ENCODE data around the gene SPATA13. TPM values are rescaled to one million over a fixed set of nuclear protein-coding genes. Genes with fewer than 3 reads are reported as not detected.
A peak's percentile ranks its signal among the peaks of the same experiment; 100 is the strongest.

The SPATA13 gene
- total and polyA plus RNA-seq, 4 donors = 29.7 to 41.3 (median 31.8) TPM

- Histone ChIP-seq H3K9me3 (ENCODE audit: control insufficient read depth, insufficient read depth, low read length) (no peaks in the 10 kb centered on the region), H3K4me3 (ENCODE audit: low read depth, low read length) (no peak overlapping the region), H3K4me1 (ENCODE audit: control insufficient read depth, insufficient read depth, low read length) (peaks cover 5% of the 10 kb centered on the region), H3K36me3 (ENCODE audit: control insufficient read depth, insufficient read depth, low read length) (no peaks in the 10 kb centered on the region), H3K27ac (ENCODE audit: low read depth, low read length) (no peak overlapping the region), H3K27me3 (ENCODE audit: control insufficient read depth, insufficient read depth, low read length) (no peaks in the 10 kb centered on the region)
- 87% methylated on average over 7 of the region's 8 CpGs for whole genome bisulfite sequencing (ENCODE audit: insufficient coverage)
- DNase-seq (ENCODE audit: low read depth in 4 of 6, low spot score in 6 of 6) = no peak
Observed at GRCh38 chr13:24264976-24265375, 104.5 kb downstream of the SPATA13 start.

- Histone ChIP-seq H3K4me1 (ENCODE audit: control insufficient read depth, insufficient read depth, low read length) (peaks cover 6% of the 10 kb centered on the region), H3K36me3 (ENCODE audit: control insufficient read depth, insufficient read depth, low read length) (no peaks in the 10 kb centered on the region), H3K27me3 (ENCODE audit: control insufficient read depth, insufficient read depth, low read length) (no peaks in the 10 kb centered on the region), H3K27ac (ENCODE audit: low read depth, low read length) (no peak overlapping the region), H3K9me3 (ENCODE audit: control insufficient read depth, insufficient read depth, low read length) (no peaks in the 10 kb centered on the region), H3K4me3 (ENCODE audit: low read depth, low read length) (no peak overlapping the region)
- DNase-seq (ENCODE audit: low read depth in 4 of 6, low spot score in 6 of 6) = no peak
- 100% methylated on average over 2 of the region's 3 CpGs for WGBS (ENCODE audit: insufficient coverage)
Observed at GRCh38 chr13:24265453-24265852, 104.9 kb downstream of the SPATA13 start.

- no peak overlapping the region for H3K4me3 ChIP-seq (ENCODE audit: low read depth, low read length)
- WGBS (ENCODE audit: insufficient coverage) = no CpG with 5 or more reads among the region's 3 CpGs
- DNase-seq (ENCODE audit: low read depth in 4 of 6, low spot score in 6 of 6) = no peak
- H3K36me3 ChIP-seq (ENCODE audit: control insufficient read depth, insufficient read depth, low read length) = no peaks in the 10 kb centered on the region
- H3K9me3 ChIP-seq (ENCODE audit: control insufficient read depth, insufficient read depth, low read length) = no peaks in the 10 kb centered on the region
- H3K4me1 ChIP-seq (ENCODE audit: control insufficient read depth, insufficient read depth, low read length) = peaks cover 20% of the 10 kb centered on the region
- H3K27ac ChIP-seq (ENCODE audit: low read depth, low read length) = no peak overlapping the region
- H3K27me3 ChIP-seq (ENCODE audit: control insufficient read depth, insufficient read depth, low read length) = no peaks in the 10 kb centered on the region
Observed at GRCh38 chr13:24267274-24267673, 106.8 kb downstream of the SPATA13 start.

- Histone ChIP-seq H3K27ac (ENCODE audit: low read depth, low read length) (no peak overlapping the region), H3K36me3 (ENCODE audit: control insufficient read depth, insufficient read depth, low read length) (peaks cover under 1% of the 10 kb centered on the region), H3K4me3 (ENCODE audit: low read depth, low read length) (no peak overlapping the region), H3K4me1 (ENCODE audit: control insufficient read depth, insufficient read depth, low read length) (peaks cover 25% of the 10 kb centered on the region), H3K27me3 (ENCODE audit: control insufficient read depth, insufficient read depth, low read length) (no peaks in the 10 kb centered on the region), H3K9me3 (ENCODE audit: control insufficient read depth, insufficient read depth, low read length) (no peaks in the 10 kb centered on the region)
- 95% methylated on average over 2 of the region's 2 CpGs for WGBS (ENCODE audit: insufficient coverage)
- no peak for DNase-seq (ENCODE audit: low read depth in 4 of 6, low spot score in 6 of 6)
Observed at GRCh38 chr13:24267801-24268200, 107.3 kb downstream of the SPATA13 start.

- H3K36me3 ChIP-seq (ENCODE audit: control insufficient read depth, insufficient read depth, low read length) = peaks cover 4% of the 10 kb centered on the region
- no peaks in the 10 kb centered on the region for H3K9me3 ChIP-seq (ENCODE audit: control insufficient read depth, insufficient read depth, low read length)
- no peak overlapping the region for H3K27ac ChIP-seq (ENCODE audit: low read depth, low read length)
- 83% methylated on average over 1 of the region's 4 CpGs for WGBS (ENCODE audit: insufficient coverage)
- H3K27me3 ChIP-seq (ENCODE audit: control insufficient read depth, insufficient read depth, low read length) = no peaks in the 10 kb centered on the region
- no peak for DNase-seq (ENCODE audit: low read depth in 4 of 6, low spot score in 6 of 6)
- H3K4me1 ChIP-seq (ENCODE audit: control insufficient read depth, insufficient read depth, low read length) = peaks cover 32% of the 10 kb centered on the region
- H3K4me3 ChIP-seq (ENCODE audit: low read depth, low read length) = no peak overlapping the region
Observed at GRCh38 chr13:24269821-24270220, 109.3 kb downstream of the SPATA13 start.

GRCh38 chr13:24270639-24271141 is 110.2 kb downstream of the SPATA13 start:
- WGBS (ENCODE audit: insufficient coverage) = 6% methylated on average over 8 of the region's 10 CpGs
- H3K27me3 ChIP-seq (ENCODE audit: control insufficient read depth, insufficient read depth, low read length) = no peaks in the 10 kb centered on the region
- peak overlapping the region; percentile 93 for H3K27ac ChIP-seq (ENCODE audit: low read depth, low read length)
- H3K4me1 ChIP-seq (ENCODE audit: control insufficient read depth, insufficient read depth, low read length) = peaks cover 28% of the 10 kb centered on the region
- H3K36me3 ChIP-seq (ENCODE audit: control insufficient read depth, insufficient read depth, low read length) = peaks cover 4% of the 10 kb centered on the region
- no peaks in the 10 kb centered on the region for H3K9me3 ChIP-seq (ENCODE audit: control insufficient read depth, insufficient read depth, low read length)
- H3K4me3 ChIP-seq (ENCODE audit: low read depth, low read length) = peak overlapping the region; percentile 6
- DNase-seq (ENCODE audit: low read depth in 4 of 6, low spot score in 6 of 6) = peak; percentile 40 to 86 (median 64)

- Histone ChIP-seq H3K9me3 (ENCODE audit: control insufficient read depth, insufficient read depth, low read length) (no peaks in the 10 kb centered on the region), H3K36me3 (ENCODE audit: control insufficient read depth, insufficient read depth, low read length) (peaks cover 4% of the 10 kb centered on the region), H3K4me3 (ENCODE audit: low read depth, low read length) (peak overlapping the region; percentile 26), H3K4me1 (ENCODE audit: control insufficient read depth, insufficient read depth, low read length) (peaks cover 28% of the 10 kb centered on the region), H3K27me3 (ENCODE audit: control insufficient read depth, insufficient read depth, low read length) (no peaks in the 10 kb centered on the region), H3K27ac (ENCODE audit: low read depth, low read length) (peak overlapping the region; percentile 93)
- WGBS (ENCODE audit: insufficient coverage) = no CpG with 5 or more reads among the region's 1 CpG
- no peak for DNase-seq (ENCODE audit: low read depth in 4 of 6, low spot score in 6 of 6)
Observed at GRCh38 chr13:24271231-24271600, 110.7 kb downstream of the SPATA13 start.

GRCh38 chr13:24271601-24272451 is 111.3 kb downstream of the SPATA13 start:
- 11% methylated on average over 20 of the region's 25 CpGs for WGBS (ENCODE audit: insufficient coverage)
- DNase-seq (ENCODE audit: low read depth in 4 of 6, low spot score in 6 of 6) = peak; percentile 33 to 88 (median 53)
- Histone ChIP-seq H3K27me3 (ENCODE audit: control insufficient read depth, insufficient read depth, low read length) (no peaks in the 10 kb centered on the region), H3K36me3 (ENCODE audit: control insufficient read depth, insufficient read depth, low read length) (peaks cover 4% of the 10 kb centered on the region), H3K4me3 (ENCODE audit: low read depth, low read length) (peak overlapping the region; percentile 26), H3K4me1 (ENCODE audit: control insufficient read depth, insufficient read depth, low read length) (peaks cover 28% of the 10 kb centered on the region), H3K9me3 (ENCODE audit: control insufficient read depth, insufficient read depth, low read length) (no peaks in the 10 kb centered on the region), H3K27ac (ENCODE audit: low read depth, low read length) (peak overlapping the region; percentile 93)

GRCh38 chr13:24272452-24273161 is 112.1 kb downstream of the SPATA13 start:
- peak in 2 of 6 donors; percentile 40 for DNase-seq (ENCODE audit: low read depth in 4 of 6, low spot score in 6 of 6)
- Histone ChIP-seq H3K36me3 (ENCODE audit: control insufficient read depth, insufficient read depth, low read length) (peaks cover 4% of the 10 kb centered on the region), H3K4me1 (ENCODE audit: control insufficient read depth, insufficient read depth, low read length) (peaks cover 28% of the 10 kb centered on the region), H3K9me3 (ENCODE audit: control insufficient read depth, insufficient read depth, low read length) (no peaks in the 10 kb centered on the region), H3K4me3 (ENCODE audit: low read depth, low read length) (peak overlapping the region; percentile 26), H3K27me3 (ENCODE audit: control insufficient read depth, insufficient read depth, low read length) (no peaks in the 10 kb centered on the region), H3K27ac (ENCODE audit: low read depth, low read length) (peak overlapping the region; percentile 93)
- WGBS (ENCODE audit: insufficient coverage) = 56% methylated on average over 17 of the region's 18 CpGs

Measured in spinal cord (tissue), 10 donors.